Hepatocyte (in vitro differentiated cells): ENCODE results near the gene PCDH9. TPM values are rescaled to one million over a fixed set of nuclear protein-coding genes. Genes with fewer than 3 reads are reported as not detected.

ENCODE experiments used
- DNase-seq: peaks from one replicate; pipeline ENCODE4 v3.0.0-alpha.2; 2016; ENCODE audit warnings: low spot score
- H2AFZ ChIP-seq: fragments of 200-600 bp; sonication (generic); 2 replicates; pipeline ENCODE4 v1.6.0; 2016; ENCODE audit warnings: antibody characterized with exemption, mild to moderate bottlenecking
- H3K27ac ChIP-seq: fragments of 200-600 bp; sonication (generic); 2 replicates; pipeline ENCODE4 v1.5.1; 2016; ENCODE audit warnings: mild to moderate bottlenecking
- H3K27me3 ChIP-seq: fragments of 200-600 bp; sonication (generic); 2 replicates; pipeline ENCODE4 v1.6.1; 2016
- H3K36me3 ChIP-seq: fragments of 200-600 bp; sonication (generic); replicated peaks from 2 replicates; pipeline ENCODE4 v1.5.1; 2016; ENCODE audit warnings: low read depth; ENCODE audit not compliant: insufficient read depth
- H3K4me1 ChIP-seq: fragments of 200-600 bp; sonication (generic); 2 replicates; pipeline ENCODE4 v1.5.1; 2016; ENCODE audit warnings: mild to moderate bottlenecking, moderate library complexity; ENCODE audit not compliant: insufficient read depth
- H3K4me2 ChIP-seq: fragments of 200-600 bp; sonication (generic); 2 replicates; pipeline ENCODE4 v1.6.0; 2016
- H3K4me3 ChIP-seq: fragments of 200-600 bp; sonication (generic); 2 replicates; pipeline ENCODE4 v1.5.1; 2016; ENCODE audit warnings: mild to moderate bottlenecking
- H3K79me2 ChIP-seq: fragments of 200-600 bp; sonication (generic); 2 replicates; pipeline ENCODE4 v1.6.0; 2017; ENCODE audit warnings: mild to moderate bottlenecking
- H3K9me2 ChIP-seq: fragments of 200-600 bp; sonication (generic); replicated peaks from 2 replicates; pipeline ENCODE4 v1.6.0; 2017; ENCODE audit warnings: mild to moderate bottlenecking; ENCODE audit not compliant: insufficient read depth
- H3K9me3 ChIP-seq: fragments of 200-600 bp; sonication (generic); 2 replicates; pipeline ENCODE4 v1.5.1; 2016; ENCODE audit warnings: low read depth, mild to moderate bottlenecking
- H4K20me1 ChIP-seq: fragments of 200-600 bp; sonication (generic); 2 replicates; pipeline ENCODE4 v1.6.0; 2016; ENCODE audit warnings: mild to moderate bottlenecking; ENCODE audit not compliant: insufficient read depth, poor library complexity, severe bottlenecking
- EZH2 ChIP-seq: fragments of 200-600 bp; sonication (generic); IDR thresholded peaks from 2 replicates; pipeline ENCODE4 v1.6.1; 2016; ENCODE audit warnings: antibody characterized with exemption, mild to moderate bottlenecking, borderline replicate concordance
- EZH2phosphoT487 ChIP-seq: fragments of 200-600 bp; sonication (generic); IDR thresholded peaks from one replicate; pipeline ENCODE4 v1.6.1; 2018; ENCODE audit warnings: antibody characterized with exemption, mild to moderate bottlenecking, low read depth, moderate library complexity; ENCODE audit not compliant: unreplicated experiment, severe bottlenecking
- WGBS: methylation state at CpG from one replicate; pipeline ENCODE4 v1.1.6; 2016; ENCODE audit warnings: low lambda C conversion rate; ENCODE audit errors: missing lambda C conversion rate; 5-methylcytosine and 5-hydroxymethylcytosine counted together
- polyA plus RNA-seq: library from polyadenylated mRNA; unstranded; fragments of >200 nt; fragmentation: Nextera tagmentation; extraction: Ambion mirVana; gene quantifications from 2 replicates; pipeline ENCODE4 v1.2.1, GENCODE V29; 2016
- total RNA-seq: library from RNA; depleted of rRNA; stranded (reverse); fragments of >200 nt; gene quantifications from 2 replicates; pipeline ENCODE4 v1.2.3, GENCODE V29; 2014
- TF ChIP-seq, protein P1 (sequence below): fragments of 200-600 bp; sonication (generic); IDR thresholded peaks from 2 replicates; pipeline ENCODE4 v1.5.1; 2016; ENCODE audit warnings: antibody characterized with exemption, mild to moderate bottlenecking; ENCODE audit not compliant: poor library complexity

PCDH9 gene
- total and polyA plus RNA-seq, 2 experiments from 2014 or later, result 6.9 to 15.0 TPM

DNA sequence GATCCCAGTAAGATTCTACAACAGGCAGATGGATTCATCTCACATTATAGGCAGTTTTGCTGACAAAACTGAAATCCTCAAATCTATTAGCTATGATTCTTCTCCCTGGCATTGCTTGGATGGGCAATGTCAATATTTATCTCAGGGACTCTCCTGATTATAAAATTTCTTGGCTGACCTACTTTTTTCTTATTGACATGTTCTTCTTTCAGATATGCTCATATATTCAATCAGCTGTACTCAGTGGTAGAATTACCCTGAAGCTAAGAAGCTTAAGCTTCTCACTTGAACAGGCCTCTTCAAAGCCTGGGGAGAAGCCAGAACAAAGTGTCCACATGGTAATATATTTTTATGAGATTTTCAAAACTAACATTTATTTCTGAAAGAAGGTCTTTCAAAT lies 513.6 kb downstream of the PCDH9 start:
- TF ChIP-seq EZH2phosphoT487 (no peak), EZH2 (no peak)
- TF ChIP-seq, protein P1, sequence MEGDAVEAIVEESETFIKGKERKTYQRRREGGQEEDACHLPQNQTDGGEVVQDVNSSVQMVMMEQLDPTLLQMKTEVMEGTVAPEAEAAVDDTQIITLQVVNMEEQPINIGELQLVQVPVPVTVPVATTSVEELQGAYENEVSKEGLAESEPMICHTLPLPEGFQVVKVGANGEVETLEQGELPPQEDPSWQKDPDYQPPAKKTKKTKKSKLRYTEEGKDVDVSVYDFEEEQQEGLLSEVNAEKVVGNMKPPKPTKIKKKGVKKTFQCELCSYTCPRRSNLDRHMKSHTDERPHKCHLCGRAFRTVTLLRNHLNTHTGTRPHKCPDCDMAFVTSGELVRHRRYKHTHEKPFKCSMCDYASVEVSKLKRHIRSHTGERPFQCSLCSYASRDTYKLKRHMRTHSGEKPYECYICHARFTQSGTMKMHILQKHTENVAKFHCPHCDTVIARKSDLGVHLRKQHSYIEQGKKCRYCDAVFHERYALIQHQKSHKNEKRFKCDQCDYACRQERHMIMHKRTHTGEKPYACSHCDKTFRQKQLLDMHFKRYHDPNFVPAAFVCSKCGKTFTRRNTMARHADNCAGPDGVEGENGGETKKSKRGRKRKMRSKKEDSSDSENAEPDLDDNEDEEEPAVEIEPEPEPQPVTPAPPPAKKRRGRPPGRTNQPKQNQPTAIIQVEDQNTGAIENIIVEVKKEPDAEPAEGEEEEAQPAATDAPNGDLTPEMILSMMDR, result no peak
- Histone ChIP-seq H3K79me2 (no peaks in the 10 kb centered on the region), H3K4me3 (no peak overlapping the region), H3K27ac (no peak overlapping the region), H3K27me3 (no peaks in the 10 kb centered on the region), H3K36me3 (no peaks in the 10 kb centered on the region), H4K20me1 (no peaks in the 10 kb centered on the region), H3K9me2 (no peaks in the 10 kb centered on the region), H2AFZ (no peak overlapping the region), H3K4me2 (no peak overlapping the region), H3K4me1 (no peaks in the 10 kb centered on the region), H3K9me3 (no peaks in the 10 kb centered on the region)
- no peak for DNase-seq

DNA sequence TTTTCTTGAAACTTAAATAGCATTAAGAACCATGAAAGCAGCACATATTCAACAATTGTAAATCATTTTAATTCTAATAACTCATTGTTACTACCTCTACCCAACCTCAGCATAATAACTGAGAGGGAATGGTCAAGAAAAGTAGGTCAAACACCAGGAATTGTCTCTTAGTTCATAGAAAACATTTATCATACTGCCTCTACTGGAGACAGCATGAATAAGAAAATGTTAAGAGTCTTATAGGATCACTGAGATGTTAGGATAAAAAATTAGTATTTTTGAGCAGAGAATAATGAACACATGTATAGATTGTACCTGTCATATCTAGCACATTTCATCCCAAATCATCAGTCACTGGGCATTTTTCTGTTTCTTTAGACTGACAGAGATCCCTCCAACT lies 515.3 kb downstream of the PCDH9 start:
- Histone ChIP-seq H3K4me1 (no peaks in the 10 kb centered on the region), H3K9me3 (no peaks in the 10 kb centered on the region), H3K4me2 (no peak overlapping the region), H3K36me3 (no peaks in the 10 kb centered on the region), H4K20me1 (no peaks in the 10 kb centered on the region), H2AFZ (no peak overlapping the region), H3K4me3 (no peak overlapping the region), H3K27me3 (no peaks in the 10 kb centered on the region), H3K27ac (no peak overlapping the region), H3K79me2 (no peaks in the 10 kb centered on the region), H3K9me2 (no peaks in the 10 kb centered on the region)
- TF ChIP-seq EZH2 (no peak), EZH2phosphoT487 (no peak)
- TF ChIP-seq, protein P1, result no peak
- DNase-seq, result no peak

DNA sequence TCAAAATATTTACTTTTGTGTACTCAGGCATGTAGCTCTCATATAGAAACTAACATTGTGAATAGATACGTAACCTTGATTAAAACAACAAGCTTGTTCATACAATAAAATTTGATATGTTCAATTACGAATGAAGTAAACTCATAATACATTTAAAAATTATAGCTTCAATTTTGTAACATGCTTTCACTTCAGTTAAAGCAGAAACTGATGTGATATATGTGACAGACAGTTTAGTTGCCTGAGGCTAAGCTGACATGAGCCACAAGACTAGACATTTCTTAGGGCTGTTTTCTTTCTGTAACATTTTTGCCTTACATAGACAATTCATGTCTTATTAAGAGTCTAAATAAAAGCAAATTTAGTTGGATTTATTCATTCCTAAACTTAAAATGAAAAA lies 526.0 kb downstream of the PCDH9 start:
- no peak overlapping the region for H2AFZ ChIP-seq
- no peaks in the 10 kb centered on the region for H3K9me3 ChIP-seq

More for the DNA sequence above, 526.0 kb downstream of the PCDH9 start:
- 60% methylated on average over 2 of the region's 2 CpGs for WGBS
- Histone ChIP-seq H3K4me1 (no peaks in the 10 kb centered on the region), H4K20me1 (no peaks in the 10 kb centered on the region), H3K9me2 (no peaks in the 10 kb centered on the region), H3K4me2 (no peak overlapping the region), H3K27ac (no peak overlapping the region), H3K36me3 (no peaks in the 10 kb centered on the region), H3K27me3 (no peaks in the 10 kb centered on the region), H3K79me2 (no peaks in the 10 kb centered on the region), H3K4me3 (no peak overlapping the region)
- no peak for DNase-seq
- TF ChIP-seq EZH2phosphoT487 (no peak), EZH2 (no peak)
- TF ChIP-seq, protein P1, result no peak
